ENCODE data around the gene LMF1. TPM values are rescaled to one million over a fixed set of nuclear protein-coding genes. Genes with fewer than 3 reads are reported as not detected.

Gene LMF1
- total and polyA plus RNA-seq, 2 of the 13 experiments (the other 11 are each of a cell fraction or from before 2014, with no cell fraction given): 6.8 to 8.5 TPM

GRCh38 chr16:912684-913613, 57.8 kb downstream of the LMF1 start (continued):
- TF ChIP-seq, protein P1, sequence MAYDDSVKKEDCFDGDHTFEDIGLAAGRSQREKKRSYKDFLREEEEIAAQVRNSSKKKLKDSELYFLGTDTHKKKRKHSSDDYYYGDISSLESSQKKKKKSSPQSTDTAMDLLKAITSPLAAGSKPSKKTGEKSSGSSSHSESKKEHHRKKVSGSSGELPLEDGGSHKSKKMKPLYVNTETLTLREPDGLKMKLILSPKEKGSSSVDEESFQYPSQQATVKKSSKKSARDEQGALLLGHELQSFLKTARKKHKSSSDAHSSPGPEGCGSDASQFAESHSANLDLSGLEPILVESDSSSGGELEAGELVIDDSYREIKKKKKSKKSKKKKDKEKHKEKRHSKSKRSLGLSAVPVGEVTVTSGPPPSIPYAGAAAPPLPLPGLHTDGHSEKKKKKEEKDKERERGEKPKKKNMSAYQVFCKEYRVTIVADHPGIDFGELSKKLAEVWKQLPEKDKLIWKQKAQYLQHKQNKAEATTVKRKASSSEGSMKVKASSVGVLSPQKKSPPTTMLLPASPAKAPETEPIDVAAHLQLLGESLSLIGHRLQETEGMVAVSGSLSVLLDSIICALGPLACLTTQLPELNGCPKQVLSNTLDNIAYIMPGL (CRISPR knock-in tag; IDR thresholded peaks at IDR 0.05; ENCODE audit: borderline replicate concordance in 1 of 2, low read depth in 1 of 2): 0 out of 4 replicates have a peak, but pooled peaks of 1 of the 2 experiments have one; percentile 32
- no peak for TF ChIP-seq ZNF20 (CRISPR knock-in tag; IDR thresholded peaks at IDR 0.05)
- 0 out of 2 replicates have a peak, but pooled peaks have one; percentile 71 for TF ChIP-seq KLF6 (CRISPR knock-in tag; IDR thresholded peaks at IDR 0.05)
- 0 out of 2 replicates have a peak, but pooled peaks have one; percentile 42 for TF ChIP-seq ZNF468 (CRISPR knock-in tag; IDR thresholded peaks at IDR 0.05)
- no peak for TF ChIP-seq ZFP36 (IDR thresholded peaks at IDR 0.05; ENCODE audit: borderline replicate concordance, low read depth, low read length, partially characterized antibody)
- TF ChIP-seq PAWR (CRISPR knock-in tag; IDR thresholded peaks at IDR 0.05; ENCODE audit: borderline replicate concordance): no peak
- TF ChIP-seq TRIM22 (IDR thresholded peaks at IDR 0.05): no peak
- TF ChIP-seq E2F1 (CRISPR knock-in tag; IDR thresholded peaks at IDR 0.05): no peak
- peak; percentile 60; the same call in 1 of the 2 replicates for TF ChIP-seq GZF1 (CRISPR knock-in tag; IDR thresholded peaks at IDR 0.05)
- no peak for TF ChIP-seq STAT5B (CRISPR knock-in tag; IDR thresholded peaks at IDR 0.05)
- TF ChIP-seq KIAA2018 (CRISPR knock-in tag; IDR thresholded peaks at IDR 0.05; ENCODE audit: borderline replicate concordance): no peak
- no peak for TF ChIP-seq ATF6 (CRISPR knock-in tag; conservative IDR thresholded peaks at IDR 0.05)

Measured in HepG2 (cell line).